GM12873 (cell line): ENCODE results near the gene DLG3.

Experiments
- TF ChIP-seq, protein P1 (sequence below): IDR thresholded peaks from 2 replicates; pipeline ENCODE4 v1.5.1; 2012; ENCODE audit warnings: low read depth, mild to moderate bottlenecking, moderate library complexity, low read length, control low read depth; ENCODE audit not compliant: insufficient read depth; ENCODE audit errors: missing control alignments

Gene DLG3

DNA sequence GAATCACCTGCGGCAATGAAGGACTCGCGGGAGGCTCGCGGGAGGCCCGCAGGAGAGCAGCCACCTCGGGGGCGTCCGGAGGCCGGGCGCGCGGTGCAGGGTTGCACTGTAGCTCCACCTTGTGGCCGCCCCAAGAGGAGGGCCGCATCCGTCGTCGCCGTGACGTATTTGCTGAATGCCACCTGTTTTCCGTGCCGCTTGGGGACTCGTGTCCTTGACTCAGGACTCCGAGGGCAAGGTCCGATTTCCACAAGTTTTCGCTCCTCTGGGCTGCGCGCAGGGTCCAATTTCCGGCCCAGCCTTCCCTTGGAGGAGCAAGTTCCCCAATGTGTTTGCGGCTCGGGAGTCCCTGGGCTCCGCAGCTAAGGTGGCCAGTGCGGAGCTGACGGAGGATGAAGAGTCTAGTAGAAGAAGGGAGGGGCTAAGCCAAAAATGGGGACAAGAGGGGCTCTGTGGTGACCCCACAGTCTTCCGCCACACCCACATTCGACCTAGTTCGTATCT lies 10.7 kb upstream of the DLG3 start:
- TF ChIP-seq, protein P1, sequence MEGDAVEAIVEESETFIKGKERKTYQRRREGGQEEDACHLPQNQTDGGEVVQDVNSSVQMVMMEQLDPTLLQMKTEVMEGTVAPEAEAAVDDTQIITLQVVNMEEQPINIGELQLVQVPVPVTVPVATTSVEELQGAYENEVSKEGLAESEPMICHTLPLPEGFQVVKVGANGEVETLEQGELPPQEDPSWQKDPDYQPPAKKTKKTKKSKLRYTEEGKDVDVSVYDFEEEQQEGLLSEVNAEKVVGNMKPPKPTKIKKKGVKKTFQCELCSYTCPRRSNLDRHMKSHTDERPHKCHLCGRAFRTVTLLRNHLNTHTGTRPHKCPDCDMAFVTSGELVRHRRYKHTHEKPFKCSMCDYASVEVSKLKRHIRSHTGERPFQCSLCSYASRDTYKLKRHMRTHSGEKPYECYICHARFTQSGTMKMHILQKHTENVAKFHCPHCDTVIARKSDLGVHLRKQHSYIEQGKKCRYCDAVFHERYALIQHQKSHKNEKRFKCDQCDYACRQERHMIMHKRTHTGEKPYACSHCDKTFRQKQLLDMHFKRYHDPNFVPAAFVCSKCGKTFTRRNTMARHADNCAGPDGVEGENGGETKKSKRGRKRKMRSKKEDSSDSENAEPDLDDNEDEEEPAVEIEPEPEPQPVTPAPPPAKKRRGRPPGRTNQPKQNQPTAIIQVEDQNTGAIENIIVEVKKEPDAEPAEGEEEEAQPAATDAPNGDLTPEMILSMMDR: peak; percentile 71

DNA sequence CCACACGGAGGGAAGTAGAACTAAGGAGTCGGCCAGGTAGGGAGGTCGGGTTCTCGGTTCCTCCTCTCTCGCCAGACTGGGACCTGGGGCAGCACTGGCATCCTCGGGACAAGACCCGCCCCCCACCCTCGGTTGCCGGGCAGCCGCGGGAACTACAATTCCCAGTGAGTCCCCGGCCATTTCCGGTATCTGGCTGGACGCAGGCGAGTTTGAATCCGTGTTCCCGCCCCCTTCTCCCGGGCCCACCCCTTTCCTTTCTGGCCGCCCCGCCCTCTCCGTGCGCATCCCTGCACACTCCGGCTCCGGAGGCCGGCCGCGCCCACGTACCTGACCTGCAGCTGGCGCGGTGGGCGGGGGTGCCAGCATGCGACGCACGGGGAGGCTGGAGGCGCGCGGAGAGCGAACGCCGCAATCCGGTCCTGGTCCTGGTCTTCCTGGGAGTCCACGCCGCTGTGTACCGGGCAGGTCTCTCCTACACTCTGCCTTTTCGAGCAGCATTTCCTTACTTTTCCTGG lies 10.2 kb upstream of the DLG3 start:
- TF ChIP-seq, protein P1: no peak

DNA sequence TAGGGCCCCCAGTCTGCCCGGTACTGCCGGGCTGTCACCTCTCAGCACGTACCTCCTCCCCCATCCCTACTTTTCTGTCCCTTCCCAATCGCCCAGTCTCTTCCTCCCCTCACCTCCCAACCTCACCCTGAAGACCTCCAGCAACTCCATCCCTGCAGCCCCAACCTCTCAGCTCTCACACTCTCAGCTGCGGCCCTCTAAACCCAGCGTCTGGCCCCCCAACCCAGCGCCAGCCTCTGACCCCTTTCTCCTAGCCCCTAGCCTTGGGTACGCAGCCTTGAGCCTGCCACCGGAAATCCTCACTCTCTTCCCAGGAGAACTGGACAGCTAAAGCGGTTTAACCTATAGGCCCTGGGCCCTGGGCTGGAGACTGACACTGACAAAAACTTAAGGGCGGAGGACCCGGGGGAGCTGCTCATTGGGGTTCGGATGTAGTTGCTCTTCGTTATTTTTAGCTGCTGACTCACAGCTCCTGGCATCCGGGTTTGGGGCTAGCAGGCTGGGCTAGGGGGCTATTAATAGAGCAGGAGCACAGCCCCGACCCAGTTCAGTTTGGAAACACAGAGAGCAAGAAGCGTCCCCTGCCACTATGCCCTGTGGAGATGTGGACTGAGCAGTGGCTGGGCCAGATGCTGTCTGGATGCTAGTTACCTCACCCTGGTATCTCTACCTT lies 9.6 kb upstream of the DLG3 start:
- TF ChIP-seq, protein P1: no peak

DNA sequence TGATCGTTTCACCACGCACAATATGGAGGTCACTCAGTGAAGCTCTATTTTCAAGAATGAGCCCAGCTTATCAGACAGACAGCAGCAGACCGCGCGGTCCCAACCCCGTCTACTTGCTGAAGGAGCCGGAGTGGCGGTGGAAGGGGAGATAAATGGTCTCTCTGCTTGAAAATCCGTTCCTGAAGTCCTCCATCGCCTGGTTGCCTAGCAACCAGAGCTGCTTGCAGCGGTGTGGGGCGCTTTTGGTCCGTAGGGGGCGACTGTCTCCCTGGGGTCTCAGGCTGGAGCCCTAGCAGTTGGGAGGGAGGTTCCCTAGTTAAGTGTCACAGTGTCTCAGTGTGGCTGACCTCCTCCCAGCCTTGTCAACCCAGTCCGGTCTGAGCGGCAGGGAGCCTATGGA lies 8.3 kb upstream of the DLG3 start:
- TF ChIP-seq, protein P1: peak; percentile 15

DNA sequence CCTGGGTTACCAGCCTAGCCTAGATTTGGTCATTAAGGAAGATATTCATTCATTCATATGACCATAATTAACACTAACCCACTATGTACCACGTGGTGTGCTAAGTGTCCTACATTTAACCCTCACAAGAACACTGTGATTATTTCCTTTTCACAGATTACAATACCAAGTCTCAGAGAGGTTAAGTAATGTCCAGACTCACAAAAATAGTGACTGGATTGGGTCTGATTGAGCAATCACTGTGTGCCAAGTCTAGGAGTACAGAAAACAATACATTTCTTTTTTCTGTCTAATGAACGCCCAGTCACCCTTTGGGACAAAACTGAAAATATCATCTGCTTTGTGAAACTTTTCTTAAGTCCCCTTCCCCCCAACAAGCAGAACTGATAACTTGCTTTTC lies 7.6 kb upstream of the DLG3 start:
- TF ChIP-seq, protein P1: no peak

DNA sequence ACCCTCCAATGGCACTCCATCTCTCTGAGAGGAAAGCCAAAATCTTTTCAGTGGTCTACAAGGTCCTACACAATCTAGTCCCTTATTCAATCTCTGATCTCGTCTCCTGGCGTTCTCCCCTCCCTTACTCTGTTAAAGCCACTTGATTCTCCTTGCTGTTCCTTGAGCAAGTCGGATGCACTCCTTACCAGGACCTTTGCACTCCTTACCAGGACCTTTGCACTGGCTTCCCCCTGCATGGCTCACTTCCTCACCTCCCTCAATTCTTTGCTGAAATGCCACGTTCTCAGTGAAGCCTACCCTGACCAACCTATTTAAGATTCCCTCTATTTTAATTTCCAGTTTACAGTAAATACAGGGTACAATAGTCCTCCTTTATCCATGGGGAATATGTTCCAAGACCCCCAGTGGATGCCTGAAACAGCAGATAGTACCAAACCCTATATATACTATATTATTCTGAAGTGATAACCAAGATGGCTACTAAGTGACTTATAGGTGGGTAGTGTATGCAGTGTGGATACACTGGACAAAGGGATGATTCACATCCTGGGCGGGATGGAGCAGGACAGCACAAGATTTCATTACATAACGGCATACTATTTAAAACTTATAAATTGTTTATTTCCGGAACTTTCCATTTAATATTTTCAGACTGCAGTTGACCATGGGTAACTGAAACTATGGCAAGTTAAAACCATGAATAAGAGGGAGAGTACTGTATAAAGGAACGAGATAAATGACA lies 6.5 kb upstream of the DLG3 start:
- TF ChIP-seq, protein P1: no peak

DNA sequence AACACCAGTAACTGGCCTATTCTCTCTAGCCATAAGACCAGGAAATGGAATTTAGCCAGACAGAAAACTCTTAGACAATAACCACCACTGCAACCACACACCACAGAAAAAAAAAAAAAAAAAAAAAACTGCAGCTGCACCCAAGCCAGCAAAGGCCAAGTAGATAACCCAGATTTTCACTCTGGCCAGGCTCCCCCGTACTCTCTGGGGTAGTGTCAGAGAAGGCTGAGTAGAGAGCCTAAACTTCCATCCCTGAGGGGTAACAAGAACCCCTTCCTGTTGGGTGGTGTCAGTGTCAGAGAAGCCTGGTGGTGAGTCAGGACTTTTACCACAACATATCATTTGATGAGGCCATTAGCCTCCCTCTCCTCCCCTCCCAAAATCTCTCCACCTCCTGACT lies 5.6 kb upstream of the DLG3 start:
- TF ChIP-seq, protein P1: no peak
